Gastroesophageal sphincter (tissue), 3 donors: ENCODE data around the gene MEF2A.

Source experiments
- CTCF ChIP-seq, 4 experiments: fragments of 200-600 bp in 2 of 4; fragments of 450-650 bp in 2 of 4; sonication (generic) in 1 of 4; IDR thresholded peaks; one replicate each; pipeline ENCODE4 v1.5.1; 2017 to 2019; ENCODE audit warnings: antibody characterized with exemption in 4 of 4, mild to moderate bottlenecking in 2 of 4, moderate library complexity in 2 of 4
- EP300 ChIP-seq: sonication (generic); formaldehyde crosslinking; IDR thresholded peaks from one replicate; pipeline ENCODE4 v1.6.1; 2017; ENCODE audit warnings: antibody characterized with exemption, mild to moderate bottlenecking
- POLR2A ChIP-seq, 2 donors: fragments of 450-650 bp; IDR thresholded peaks; one replicate each; pipeline ENCODE4 v1.6.1; 2017; ENCODE audit warnings: antibody characterized with exemption in 2 of 2, mild to moderate bottlenecking in 2 of 2, moderate library complexity in 1 of 2
- POLR2AphosphoS5 ChIP-seq: sonication (generic); formaldehyde crosslinking; IDR thresholded peaks from one replicate; pipeline ENCODE4 v1.6.1; 2017; ENCODE audit warnings: antibody characterized with exemption

- no peak for TF ChIP-seq CTCF (IDR thresholded peaks at IDR 0.05)
- no peak for TF ChIP-seq POLR2A (IDR thresholded peaks at IDR 0.05)
- no peak for TF ChIP-seq POLR2AphosphoS5
- no peak for TF ChIP-seq EP300
Measured at GRCh38 chr15:99526176-99526575, 39.6 kb upstream of the MEF2A start.
